Measurements from ENCODE around the gene PCDHGB4. TPM values are rescaled to one million over a fixed set of nuclear protein-coding genes. Genes with fewer than 3 reads are reported as not detected.
A peak's percentile ranks its signal among the peaks of the same experiment; 100 is the strongest.

PCDHGB4 gene
- total RNA-seq, 4 donors from 2014 or later = 10.4 to 12.5 (median 10.4) TPM

- no peak within 1 kb of the TSS for H3K27ac ChIP-seq
- TF ChIP-seq CTCF (IDR thresholded peaks at IDR 0.05) = peak in 5 of 6 experiments; percentile 9 to 30 (median 18)
- no peak for TF ChIP-seq POLR2A (IDR thresholded peaks at IDR 0.05)
- H3K27me3 ChIP-seq = no peaks in the 10 kb centered on the region
- peaks cover 4% of the 10 kb centered on the region for H3K9me3 ChIP-seq
- intact Hi-C loops (cut with DNase I) = no loop called here
- H3K36me3 ChIP-seq = no peaks in the 10 kb centered on the region
- H3K4me1 ChIP-seq = no peaks in the 10 kb centered on the region
- no peak for DNase-seq
- 14 to 17% methylated on average over 21 to 29 of the region's 29 CpGs for WGBS, 2 donors
- H3K4me3 ChIP-seq (replicated peaks in 1 of 3) = peak within 1 kb of the TSS in 2 of 3 donors; percentile 8 to 13
These were observed 32.5 kb upstream of the PCDHGB4 start, which contains the start of gene PCDHGA4 for GRCh38 chr5:141354900-141355469. Gene PCDHGA4, plus strand, starts transcription at chr5:141355021. Its CDS starts 87 bp downstream, at chr5:141355108.

DNA sequence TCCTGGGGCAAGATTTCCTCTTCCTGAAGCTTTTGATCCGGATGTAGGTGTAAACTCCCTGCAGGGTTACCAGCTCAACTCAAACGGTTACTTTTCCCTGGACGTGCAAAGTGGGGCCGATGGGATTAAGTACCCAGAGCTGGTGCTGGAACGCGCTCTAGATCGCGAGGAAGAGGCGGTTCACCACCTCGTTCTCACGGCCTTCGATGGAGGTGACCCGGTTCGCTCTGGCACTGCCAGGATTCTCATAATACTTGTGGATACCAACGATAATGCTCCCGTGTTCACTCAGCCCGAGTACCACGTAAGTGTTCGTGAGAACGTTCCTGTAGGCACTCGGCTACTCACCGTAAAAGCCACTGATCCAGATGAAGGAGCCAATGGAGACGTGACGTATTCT, 31.9 kb upstream of the PCDHGB4 start:
- no peak overlapping the region for H3K4me3 ChIP-seq (replicated peaks in 1 of 3)
- no peak for TF ChIP-seq CTCF (IDR thresholded peaks at IDR 0.05)
- no peak for TF ChIP-seq POLR2A (IDR thresholded peaks at IDR 0.05)

GRCh38 chr5:141356133-141356532, 31.4 kb upstream of the PCDHGB4 start:
- Histone ChIP-seq H3K4me3 (replicated peaks in 1 of 3) (no peak overlapping the region), H3K27ac (no peak overlapping the region), H3K9me3 (peaks cover 4% of the 10 kb centered on the region), H3K36me3 (no peaks in the 10 kb centered on the region), H3K4me1 (no peaks in the 10 kb centered on the region), H3K27me3 (no peaks in the 10 kb centered on the region)
- DNase-seq = no peak
- 75 to 76% methylated on average over 5 of the region's 5 CpGs for WGBS, 2 donors
- no peak for TF ChIP-seq CTCF (IDR thresholded peaks at IDR 0.05)
- TF ChIP-seq POLR2A (IDR thresholded peaks at IDR 0.05) = no peak
- intact Hi-C loops (cut with DNase I) = no loop called here

More for the DNA sequence above, 31.9 kb upstream of the PCDHGB4 start:
- no peaks in the 10 kb centered on the region for H3K36me3 ChIP-seq
- 48 to 62% methylated on average over 24 of the region's 24 CpGs for WGBS, 2 donors
- intact Hi-C loops (cut with DNase I) = no loop called here
- DNase-seq = no peak
- H3K4me1 ChIP-seq = no peaks in the 10 kb centered on the region
- no peak overlapping the region for H3K27ac ChIP-seq
- H3K27me3 ChIP-seq = no peaks in the 10 kb centered on the region
- peaks cover 4% of the 10 kb centered on the region for H3K9me3 ChIP-seq

DNA sequence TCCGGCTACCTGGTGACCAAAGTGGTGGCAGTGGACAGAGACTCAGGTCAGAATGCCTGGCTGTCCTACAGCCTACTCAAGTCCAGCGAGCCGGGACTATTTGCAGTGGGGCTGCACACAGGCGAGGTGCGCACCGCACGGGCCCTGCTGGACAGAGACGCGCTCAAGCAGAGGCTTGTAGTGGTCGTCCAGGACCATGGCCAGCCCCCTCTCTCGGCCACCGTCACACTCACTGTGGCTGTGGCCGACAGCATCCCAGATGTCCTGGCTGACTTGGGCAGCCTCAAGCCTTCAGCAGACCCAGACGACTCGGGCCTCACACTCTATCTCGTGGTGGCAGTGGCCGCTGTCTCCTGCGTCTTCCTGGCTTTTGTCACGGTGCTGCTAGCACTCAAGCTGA, 30.5 kb upstream of the PCDHGB4 start:
- no peaks in the 10 kb centered on the region for H3K36me3 ChIP-seq
- no peak for TF ChIP-seq POLR2A (IDR thresholded peaks at IDR 0.05)
- TF ChIP-seq CTCF (IDR thresholded peaks at IDR 0.05) = no peak
- WGBS, 2 donors = 40 to 61% methylated on average over 2 to 15 of the region's 19 CpGs
- H3K27ac ChIP-seq = no peak overlapping the region
- intact Hi-C loops (cut with DNase I) = no loop called here
- DNase-seq = no peak
- H3K4me1 ChIP-seq = no peaks in the 10 kb centered on the region
- H3K9me3 ChIP-seq = peaks cover 4% of the 10 kb centered on the region
- H3K27me3 ChIP-seq = no peaks in the 10 kb centered on the region
- no peak overlapping the region for H3K4me3 ChIP-seq (replicated peaks in 1 of 3)

DNA sequence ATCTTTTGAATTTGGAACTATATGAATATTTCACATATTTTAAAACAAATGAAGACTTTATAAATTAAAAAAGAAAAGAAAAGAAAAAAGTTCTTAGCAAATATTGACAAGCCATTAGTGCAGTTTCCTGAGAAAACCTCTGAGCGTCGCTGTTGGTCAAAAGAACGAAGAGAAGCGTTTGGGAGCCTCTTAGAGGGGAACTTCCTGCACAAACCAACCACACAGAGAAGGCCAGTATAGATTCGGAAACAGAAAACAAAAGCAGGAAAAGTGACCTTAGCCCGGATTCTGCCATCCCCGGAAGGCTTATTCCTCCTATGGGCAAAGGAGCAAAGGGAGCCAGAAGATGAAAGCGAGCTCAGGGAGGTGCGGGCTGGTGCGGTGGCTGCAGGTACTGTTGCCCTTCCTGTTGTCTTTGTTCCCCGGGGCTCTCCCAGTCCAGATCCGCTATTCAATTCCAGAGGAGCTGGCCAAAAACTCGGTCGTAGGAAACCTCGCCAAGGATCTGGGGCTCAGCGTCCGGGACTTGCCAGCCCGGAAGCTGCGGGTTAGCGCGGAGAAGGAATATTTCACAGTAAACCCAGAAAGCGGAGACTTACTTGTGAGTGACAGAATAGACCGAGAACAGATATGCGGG, 27.6 kb upstream of the PCDHGB4 start, which contains the start of gene PCDHGB2:
Gene PCDHGB2 (plus strand): TSS at position 205 of the 637 bp plus-strand sequence. CDS start 142 bp downstream, at position 347.
- no peak for DNase-seq
- H3K9me3 ChIP-seq = peaks cover 8% of the 10 kb centered on the region

More for the DNA sequence above, 27.6 kb upstream of the PCDHGB4 start, which contains the start of gene PCDHGB2:
- Histone ChIP-seq H3K4me1 (no peaks in the 10 kb centered on the region), H3K27ac (no peak within 1 kb of the TSS), H3K36me3 (no peaks in the 10 kb centered on the region), H3K27me3 (no peaks in the 10 kb centered on the region), H3K4me3 (replicated peaks in 1 of 3) (no peak within 1 kb of the TSS)
- 14 to 19% methylated on average over 24 of the region's 24 CpGs for WGBS, 2 donors
- intact Hi-C loops (cut with DNase I) = no loop called here
- TF ChIP-seq CTCF (IDR thresholded peaks at IDR 0.05) = peak in 2 of 6 experiments; percentile 15 to 20
- no peak for TF ChIP-seq POLR2A (IDR thresholded peaks at IDR 0.05)

All from thyroid gland (tissue), 4 donors.